GM12873 (cell line): ENCODE measurements around the gene ARHGAP35.

Experiments
- CTCF ChIP-seq: IDR thresholded peaks from 2 replicates; pipeline ENCODE4 v1.5.1; 2012; ENCODE audit warnings: low read depth, mild to moderate bottlenecking, moderate library complexity, low read length, control low read depth; ENCODE audit not compliant: insufficient read depth; ENCODE audit errors: missing control alignments

ARHGAP35 gene

GRCh38 chr19:46823049-46823448 lies 37.7 kb upstream of the ARHGAP35 start:
- TF ChIP-seq CTCF = no peak

GRCh38 chr19:46824890-46825730 lies 35.7 kb upstream of the ARHGAP35 start:
- peak; percentile 28 for TF ChIP-seq CTCF

GRCh38 chr19:46825731-46826055 lies 35.1 kb upstream of the ARHGAP35 start:
- no peak for TF ChIP-seq CTCF

- TF ChIP-seq CTCF = no peak
These were observed 32.3 kb upstream of the ARHGAP35 start for GRCh38 chr19:46828484-46828883.

GRCh38 chr19:46830864-46831263 lies 29.9 kb upstream of the ARHGAP35 start:
- no peak for TF ChIP-seq CTCF

GRCh38 chr19:46834121-46834520 lies 26.7 kb upstream of the ARHGAP35 start:
- TF ChIP-seq CTCF = no peak

- no peak for TF ChIP-seq CTCF
These were observed 25.8 kb upstream of the ARHGAP35 start for GRCh38 chr19:46834984-46835383.
